Osteoblast (primary cell): Measurements from ENCODE around the gene GNRH2. TPM values are rescaled to one million over a fixed set of nuclear protein-coding genes. Genes with fewer than 3 reads are reported as not detected.
"Not testable (repeated sequence)": the region's sequence is repeated elsewhere in the genome, so short reads cannot be mapped to it uniquely, and the experiment has no call there.

Experiments used
- DNase-seq: peaks from one replicate; pipeline ENCODE4 v3.0.0; 2011; ENCODE audit warnings: low spot score, mixed read lengths; ENCODE audit not compliant: insufficient read length; ENCODE audit errors: missing footprints
- H2AFZ ChIP-seq: 2 replicates; pipeline ENCODE4 v1.6.0; 2011; ENCODE audit warnings: mild to moderate bottlenecking, low read length
- H3K27ac ChIP-seq: 2 replicates; pipeline ENCODE4 v1.5.1; 2011; ENCODE audit warnings: mild to moderate bottlenecking, low read depth, low read length, moderate library complexity
- H3K27me3 ChIP-seq: 2 replicates; pipeline ENCODE4 v1.6.0; 2012; ENCODE audit warnings: mild to moderate bottlenecking, control low read depth, inconsistent platforms, low read length, moderate library complexity; ENCODE audit not compliant: insufficient read depth
- H3K36me3 ChIP-seq: 2 replicates; pipeline ENCODE4 v1.5.1; 2011; ENCODE audit warnings: mild to moderate bottlenecking, low read length, control low read depth, moderate library complexity; ENCODE audit not compliant: insufficient read depth
- H3K4me1 ChIP-seq: 2 replicates; pipeline ENCODE4 v1.5.1; 2011; ENCODE audit warnings: mild to moderate bottlenecking, low read length, control low read depth, moderate library complexity; ENCODE audit not compliant: insufficient read depth
- H3K4me2 ChIP-seq: 2 replicates; pipeline ENCODE4 v1.6.0; 2011; ENCODE audit warnings: mild to moderate bottlenecking, low read length; ENCODE audit not compliant: insufficient read depth
- H3K4me3 ChIP-seq: fragments of 200-600 bp; sonication (generic); 3 replicates; pipeline ENCODE4 v1.5.1; 2012; ENCODE audit warnings: mild to moderate bottlenecking, low read length, inconsistent platforms; ENCODE audit not compliant: insufficient read depth
- H3K79me2 ChIP-seq: 2 replicates; pipeline ENCODE4 v1.6.0; 2012; ENCODE audit warnings: mild to moderate bottlenecking, low read length, control low read depth, inconsistent platforms; ENCODE audit not compliant: insufficient read depth
- H3K9me3 ChIP-seq: 2 replicates; pipeline ENCODE4 v1.5.1; 2011; ENCODE audit warnings: low read depth, low read length, control low read depth
- H4K20me1 ChIP-seq: 2 replicates; pipeline ENCODE4 v1.6.0; 2012; ENCODE audit warnings: mild to moderate bottlenecking, low read length, control low read depth; ENCODE audit not compliant: insufficient read depth
- CTCF ChIP-seq: IDR thresholded peaks from 2 replicates; pipeline ENCODE4 v1.5.1; 2011; ENCODE audit warnings: mild to moderate bottlenecking, low read depth, low read length, moderate library complexity; ENCODE audit errors: extremely low read depth
- total RNA-seq: library from RNA; depleted of rRNA; stranded (reverse); fragments of >200 nt; gene quantifications from 2 replicates; pipeline ENCODE4 v1.2.3, GENCODE V29; 2012

Gene GNRH2
- total RNA-seq, 1 donor: not detected

DNA sequence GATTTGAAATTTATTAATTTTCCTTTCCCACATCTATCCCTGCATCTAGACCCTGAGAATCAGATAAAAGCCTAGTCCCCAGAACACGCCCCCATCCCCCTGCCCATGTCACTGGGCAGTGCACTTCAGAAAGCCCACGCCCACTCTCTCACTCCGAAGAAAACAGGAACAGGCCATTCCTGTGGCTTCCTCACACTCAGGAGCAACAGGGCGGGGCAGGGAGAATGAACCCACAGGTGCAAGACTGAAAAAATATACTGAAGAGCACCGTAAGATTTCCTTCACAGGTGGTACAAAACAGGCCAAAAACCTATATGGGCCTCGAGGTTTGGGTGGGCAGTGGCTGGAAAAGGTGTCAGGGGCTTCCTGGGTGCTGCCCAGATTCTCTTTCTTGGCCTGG, 31.4 kb downstream of the GNRH2 start:
- Histone ChIP-seq H3K36me3 (no peaks in the 10 kb centered on the region), H3K4me1 (no peaks in the 10 kb centered on the region), H3K27ac (no peak overlapping the region), H2AFZ (no peak overlapping the region), H3K9me3 (no peaks in the 10 kb centered on the region), H4K20me1 (no peaks in the 10 kb centered on the region), H3K4me3 (no peak overlapping the region), H3K27me3 (peaks cover 24% of the 10 kb centered on the region), H3K79me2 (no peaks in the 10 kb centered on the region), H3K4me2 (no peak overlapping the region)
- no peak for TF ChIP-seq CTCF
- DNase-seq: no peak

GRCh38 chr20:3075315-3075714, 31.9 kb downstream of the GNRH2 start:
- H3K9me3 ChIP-seq, H3K4me3 ChIP-seq, H4K20me1 ChIP-seq, DNase-seq, H3K4me2 ChIP-seq, H3K79me2 ChIP-seq, H2AFZ ChIP-seq, H3K27ac ChIP-seq, H3K36me3 ChIP-seq, H3K4me1 ChIP-seq: not testable (repeated sequence)
- peaks cover 26% of the 10 kb centered on the region for H3K27me3 ChIP-seq

GRCh38 chr20:3077618-3078134, 34.3 kb downstream of the GNRH2 start:
- peaks cover 23% of the 10 kb centered on the region for H3K27me3 ChIP-seq
- no peaks in the 10 kb centered on the region for H3K36me3 ChIP-seq

DNA sequence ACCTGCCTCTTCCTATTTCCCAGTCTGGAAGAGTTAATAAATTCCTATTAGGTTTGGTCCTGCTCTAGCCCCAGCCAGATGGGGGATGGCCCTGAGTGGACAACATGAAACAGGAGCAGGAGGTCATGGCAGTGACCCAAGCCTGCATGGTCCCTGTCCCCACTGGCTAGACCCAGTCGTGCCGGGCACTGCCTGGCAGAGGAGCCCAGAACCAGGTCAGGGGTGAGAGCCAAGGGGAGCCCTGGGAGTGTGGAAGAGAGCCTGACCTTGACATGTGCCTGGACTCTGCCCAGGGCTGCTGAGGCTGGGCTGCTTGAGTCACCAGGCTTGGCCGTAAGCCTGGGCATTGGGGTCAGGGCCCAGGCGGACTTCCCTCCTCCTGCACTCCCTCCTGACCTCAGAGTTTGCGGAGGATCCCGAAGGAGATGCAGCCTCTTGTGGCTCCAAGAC, 37.5 kb downstream of the GNRH2 start:
- TF ChIP-seq CTCF: no peak
- peaks cover 34% of the 10 kb centered on the region for H3K27me3 ChIP-seq
- H3K4me1 ChIP-seq: peaks cover 10% of the 10 kb centered on the region
- H3K4me2 ChIP-seq: no peak overlapping the region
- H3K36me3 ChIP-seq: no peaks in the 10 kb centered on the region
- no peak overlapping the region for H3K4me3 ChIP-seq
- H3K9me3 ChIP-seq: no peaks in the 10 kb centered on the region
- H2AFZ ChIP-seq: no peak overlapping the region
- no peak overlapping the region for H3K27ac ChIP-seq
- H4K20me1 ChIP-seq: no peaks in the 10 kb centered on the region
- H3K79me2 ChIP-seq: no peaks in the 10 kb centered on the region
- peak; percentile 100 for DNase-seq

More at GRCh38 chr20:3077618-3078134, 34.3 kb downstream of the GNRH2 start:
- no peak for TF ChIP-seq CTCF
- no peaks in the 10 kb centered on the region for H3K79me2 ChIP-seq
- H3K4me3 ChIP-seq: no peak overlapping the region
- H3K9me3 ChIP-seq: no peaks in the 10 kb centered on the region
- H3K4me1 ChIP-seq: peaks cover 10% of the 10 kb centered on the region
- no peak for DNase-seq
- H4K20me1 ChIP-seq: no peaks in the 10 kb centered on the region
- no peak overlapping the region for H3K27ac ChIP-seq
- H2AFZ ChIP-seq: no peak overlapping the region
- H3K4me2 ChIP-seq: no peak overlapping the region
